Liver (tissue), 9 donors: ENCODE results near the gene CELA1. TPM values are rescaled to one million over a fixed set of nuclear protein-coding genes. Genes with fewer than 3 reads are reported as not detected.

Source experiments
- DNase-seq: peaks from one replicate; pipeline ENCODE4 v3.0.0-alpha.2; 2017; ENCODE audit warnings: low spot score
- H3K27ac ChIP-seq, 2 donors: one replicate each; pipeline ENCODE4 v1.7.0; 2013; ENCODE audit warnings: inconsistent platforms in 2 of 2, low read length in 2 of 2, control low read depth in 1 of 2, low read depth in 1 of 2, mild to moderate bottlenecking in 1 of 2
- H3K27me3 ChIP-seq, 4 donors: one replicate each; pipeline versions ENCODE4 v1.6.1 to v1.7.0; 2013; ENCODE audit warnings: low read length in 3 of 4, inconsistent platforms in 1 of 4, mild to moderate bottlenecking in 1 of 4, moderate library complexity in 1 of 4; ENCODE audit not compliant: control insufficient read depth in 4 of 4, insufficient read depth in 4 of 4
- H3K36me3 ChIP-seq, 4 donors: one replicate each; pipeline versions ENCODE4 v1.6.1 to v1.7.0; 2013; ENCODE audit warnings: low read length in 3 of 4, mild to moderate bottlenecking in 3 of 4, low read depth in 1 of 4, moderate library complexity in 1 of 4; ENCODE audit not compliant: control insufficient read depth in 4 of 4, insufficient read depth in 3 of 4
- H3K4me1 ChIP-seq, 4 donors: one replicate each; pipeline versions ENCODE4 v1.6.1 to v1.7.0; 2013; ENCODE audit warnings: low read length in 3 of 4, mild to moderate bottlenecking in 3 of 4, moderate library complexity in 1 of 4; ENCODE audit not compliant: control insufficient read depth in 4 of 4, insufficient read depth in 4 of 4
- H3K4me3 ChIP-seq, 3 donors: one replicate each; pipeline versions ENCODE4 v1.6.1 to v1.7.0; 2013; ENCODE audit warnings: low read length in 3 of 3, control low read depth in 1 of 3, low read depth in 1 of 3, mild to moderate bottlenecking in 1 of 3
- H3K9ac ChIP-seq, 2 donors: one replicate each; pipeline ENCODE4 v1.7.0; 2013; ENCODE audit warnings: low read length in 2 of 2, mild to moderate bottlenecking in 2 of 2, moderate library complexity in 2 of 2, control low read depth in 1 of 2, low read depth in 1 of 2
- H3K9me3 ChIP-seq, 4 donors: one replicate each; pipeline versions ENCODE4 v1.6.1 to v1.7.0; 2013; ENCODE audit warnings: low read length in 3 of 4; ENCODE audit not compliant: control insufficient read depth in 4 of 4
- ATF3 ChIP-seq: IDR thresholded peaks from 2 replicates; pipeline ENCODE4 v1.6.1; 2016; ENCODE audit warnings: antibody characterized with exemption
- CTCF ChIP-seq: fragments of 150-350 bp; IDR thresholded peaks from 2 replicates; pipeline ENCODE4 v1.5.1; 2017; ENCODE audit warnings: improper control_type of control experiment, low read depth, low read length; ENCODE audit not compliant: missing input control
- EGR1 ChIP-seq, 2 donors: IDR thresholded peaks; 2 replicates each; pipeline ENCODE4 v1.6.1; 2016 to 2018; ENCODE audit warnings: antibody characterized with exemption in 2 of 2, low read depth in 2 of 2
- FOXA1 ChIP-seq: IDR thresholded peaks from 2 replicates; pipeline ENCODE4 v1.6.1; 2016; ENCODE audit warnings: antibody characterized with exemption
- FOXA2 ChIP-seq: IDR thresholded peaks from 2 replicates; pipeline ENCODE4 v1.6.1; 2016; ENCODE audit warnings: antibody characterized with exemption
- GABPA ChIP-seq, 2 donors: IDR thresholded peaks in 1 of 2; conservative IDR thresholded peaks in 1 of 2; 2 replicates each; pipeline ENCODE4 v1.6.1; 2016; ENCODE audit warnings: antibody characterized with exemption in 2 of 2, mild to moderate bottlenecking in 1 of 2, moderate library complexity in 1 of 2
- HNF4A ChIP-seq, 2 donors: conservative IDR thresholded peaks; 2 replicates each; pipeline ENCODE4 v1.6.1; 2016; ENCODE audit warnings: antibody characterized with exemption in 2 of 2, mild to moderate bottlenecking in 2 of 2
- HNF4G ChIP-seq: IDR thresholded peaks from 2 replicates; pipeline ENCODE4 v1.6.1; 2016; ENCODE audit warnings: antibody characterized with exemption
- JUND ChIP-seq, 2 donors: IDR thresholded peaks; 2 replicates each; pipeline ENCODE4 v1.6.1; 2016; ENCODE audit warnings: antibody characterized with exemption in 2 of 2
- MAX ChIP-seq: IDR thresholded peaks from 2 replicates; pipeline ENCODE4 v1.6.1; 2016; ENCODE audit warnings: antibody characterized with exemption
- NR2F2 ChIP-seq: IDR thresholded peaks from 2 replicates; pipeline ENCODE4 v1.6.1; 2016; ENCODE audit warnings: antibody characterized with exemption
- RAD21 ChIP-seq, 2 donors: IDR thresholded peaks; 2 replicates each; pipeline ENCODE4 v1.6.1; 2016; ENCODE audit warnings: antibody characterized with exemption in 2 of 2, mild to moderate bottlenecking in 2 of 2
- REST ChIP-seq: IDR thresholded peaks from 2 replicates; pipeline ENCODE4 v1.6.1; 2016; ENCODE audit warnings: antibody characterized with exemption, mild to moderate bottlenecking
- RXRA ChIP-seq, 2 donors: IDR thresholded peaks; 2 replicates each; pipeline ENCODE4 v1.6.1; 2017 to 2018; ENCODE audit warnings: antibody characterized with exemption in 2 of 2, mild to moderate bottlenecking in 1 of 2
- SP1 ChIP-seq: IDR thresholded peaks from 2 replicates; pipeline ENCODE4 v1.6.1; 2018; ENCODE audit warnings: antibody characterized with exemption, mild to moderate bottlenecking
- TAF1 ChIP-seq: conservative IDR thresholded peaks from 2 replicates; pipeline ENCODE4 v1.6.1; 2016; ENCODE audit warnings: antibody characterized with exemption, mild to moderate bottlenecking
- YY1 ChIP-seq: IDR thresholded peaks from 2 replicates; pipeline ENCODE4 v1.6.1; 2016; ENCODE audit warnings: antibody characterized with exemption, mild to moderate bottlenecking
- ZBTB33 ChIP-seq: IDR thresholded peaks from 2 replicates; pipeline ENCODE4 v1.6.1; 2016; ENCODE audit warnings: antibody characterized with exemption
- WGBS: extraction: QIAGEN DNeasy Blood & Tissue Kit; methylation state at CpG from one replicate; pipeline ENCODE4 v1.1.7; 2013; 5-methylcytosine and 5-hydroxymethylcytosine counted together
- polyA plus RNA-seq, 2 donors: library from polyadenylated mRNA; stranded (reverse) in 1 of 2; unstranded in 1 of 2; fragments of 200-250 nt in 1 of 2; fragments of >200 nt in 1 of 2; fragmentation: Nextera tagmentation in 1 of 2; extraction: Ambion mirVana in 1 of 2; gene quantifications; one replicate each; pipeline versions ENCODE4 v1.2.1 to v1.2.3, GENCODE V29; 2013 to 2015
- total RNA-seq, 2 donors: library from RNA; depleted of rRNA; stranded (reverse); fragments of >200 nt; gene quantifications; one replicate each; pipeline ENCODE4 v1.2.3, GENCODE V29; 2014
- donor health status: healthy.
- donor health status: healthy.
- donor health status: healthy.
- donor health status: healthy.
- donor health status: healthy.

CELA1 gene
- total and polyA plus RNA-seq, 4 donors, result not detected

- TF ChIP-seq SP1 (no peak), YY1 (no peak), MAX (no peak)
- Histone ChIP-seq H3K9me3 (no peaks in the 10 kb centered on the region), H3K27me3 (no peaks in the 10 kb centered on the region), H3K36me3 (no peaks in the 10 kb centered on the region), H3K4me1 (no peaks in the 10 kb centered on the region), H3K27ac (no peak overlapping the region), H3K9ac (no peak overlapping the region), H3K4me3 (no peak overlapping the region)
- no peak for DNase-seq
- 76% methylated on average over 6 of the region's 6 CpGs for WGBS
Measured at GRCh38 chr12:51333536-51333935, 12.9 kb downstream of the CELA1 start.

GRCh38 chr12:51330186-51330585, 16.3 kb downstream of the CELA1 start:
- Histone ChIP-seq H3K27ac (no peak overlapping the region), H3K4me1 (peaks cover 0 to 5% (median 2%) of the 10 kb centered on the region in 4 donors), H3K9me3 (no peaks in the 10 kb centered on the region), H3K9ac (no peak overlapping the region), H3K27me3 (no peaks in the 10 kb centered on the region), H3K4me3 (no peak overlapping the region), H3K36me3 (no peaks in the 10 kb centered on the region)
- no peak for DNase-seq
- TF ChIP-seq FOXA2, result no peak
- TF ChIP-seq MAX, result no peak
- TF ChIP-seq FOXA1, result no peak
- no peak for TF ChIP-seq NR2F2
- TF ChIP-seq YY1, result no peak
- TF ChIP-seq TAF1, result no peak

- Histone ChIP-seq H3K9me3 (no peaks in the 10 kb centered on the region), H3K27ac (no peak overlapping the region), H3K27me3 (no peaks in the 10 kb centered on the region), H3K4me1 (peaks cover 0 to 5% (median 2%) of the 10 kb centered on the region in 4 donors), H3K4me3 (no peak overlapping the region), H3K9ac (no peak overlapping the region), H3K36me3 (no peaks in the 10 kb centered on the region)
- DNase-seq, result no peak
- TF ChIP-seq JUND (IDR thresholded peaks at IDR 0.05), result no peak
- no peak for TF ChIP-seq ATF3
- TF ChIP-seq ZBTB33, result no peak
- no peak for TF ChIP-seq SP1
- TF ChIP-seq REST, result no peak
- no peak for TF ChIP-seq MAX
- no peak for TF ChIP-seq NR2F2
- TF ChIP-seq HNF4A (conservative IDR thresholded peaks at IDR 0.05), result no peak
- TF ChIP-seq TAF1, result no peak
- TF ChIP-seq FOXA2, result no peak
- no peak for TF ChIP-seq EGR1 (IDR thresholded peaks at IDR 0.05; ENCODE audit: low read depth in 2 of 2)
- TF ChIP-seq RXRA (IDR thresholded peaks at IDR 0.05), result no peak
- TF ChIP-seq GABPA (IDR thresholded peaks at IDR 0.05 in 1 of 2, conservative IDR thresholded peaks at IDR 0.05 in 1 of 2), result no peak
- no peak for TF ChIP-seq YY1
- TF ChIP-seq CTCF, result no peak
- no peak for TF ChIP-seq HNF4G
- TF ChIP-seq FOXA1, result no peak
- TF ChIP-seq RAD21 (IDR thresholded peaks at IDR 0.05), result no peak
- WGBS, result 81% methylated on average over 5 of the region's 5 CpGs
Measured at GRCh38 chr12:51329742-51330141, 16.7 kb downstream of the CELA1 start.
